HG03520 (cell line): ENCODE results near the gene JAKMIP3.

Source experiments
- ATAC-seq: cut with Tn5 transposase; IDR thresholded peaks from one replicate; pipeline ENCODE4 v1.9.1; 2021; ENCODE audit warnings: mild to moderate bottlenecking, moderate library complexity; ENCODE audit not compliant: unreplicated experiment

The JAKMIP3 gene

DNA sequence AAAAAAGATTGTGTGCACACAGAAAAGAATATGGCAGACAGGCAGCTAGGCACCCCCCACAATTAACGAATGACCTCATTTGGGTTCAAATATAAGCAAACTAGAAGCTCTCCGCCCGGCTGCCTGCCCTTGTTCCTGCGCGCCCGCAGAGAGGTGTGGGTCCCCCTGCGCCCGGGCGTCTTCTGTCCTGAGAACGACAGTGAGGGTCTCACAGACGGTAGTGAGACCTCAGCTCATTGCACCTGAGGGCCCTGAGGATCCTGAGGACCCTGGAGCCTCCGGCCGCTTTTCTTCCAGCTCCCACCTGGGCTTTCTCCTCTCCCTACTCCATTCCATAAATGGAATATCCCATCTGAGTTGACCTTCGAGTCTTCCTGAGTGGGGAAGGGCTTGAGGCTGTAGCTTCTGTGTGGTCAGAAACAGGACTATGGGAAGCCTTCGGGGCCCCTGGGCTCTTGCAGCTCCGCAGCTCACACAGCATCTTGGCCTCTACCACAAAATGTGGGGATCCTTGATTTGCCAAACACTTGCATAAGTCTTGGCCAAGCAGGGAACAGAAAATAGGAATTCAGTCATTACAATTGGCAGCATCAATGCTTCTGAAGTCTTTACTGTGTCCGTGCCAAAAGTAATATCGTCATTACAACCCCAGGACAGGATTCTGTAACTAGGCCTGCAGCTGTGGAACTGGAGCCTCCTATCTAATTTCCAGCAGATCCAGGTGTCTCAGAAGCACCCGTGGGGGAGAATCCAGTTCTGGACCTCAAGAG, 43.8 kb downstream of the JAKMIP3 start:
- no peak for ATAC-seq

DNA sequence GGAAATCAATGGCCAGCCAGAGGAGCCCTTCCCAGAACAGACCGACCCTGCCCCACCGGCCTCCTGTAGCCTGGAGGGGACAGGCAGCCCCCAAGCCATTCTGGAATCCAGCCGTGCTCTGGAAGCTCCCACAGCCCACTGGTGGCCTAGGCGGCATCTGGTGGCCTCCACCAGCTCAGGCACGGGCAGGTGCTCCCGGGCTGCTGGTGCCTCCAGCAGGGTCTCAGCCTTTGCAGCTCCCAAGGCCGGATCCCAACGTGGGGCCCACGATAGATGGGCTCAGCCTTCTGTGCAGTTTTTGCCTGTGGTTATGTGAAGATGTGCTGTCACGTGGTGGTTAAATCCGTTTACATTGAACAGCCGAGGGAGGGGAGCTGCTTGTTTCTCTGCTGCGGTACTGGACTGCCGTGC, 44.4 kb downstream of the JAKMIP3 start:
- ATAC-seq = no peak

DNA sequence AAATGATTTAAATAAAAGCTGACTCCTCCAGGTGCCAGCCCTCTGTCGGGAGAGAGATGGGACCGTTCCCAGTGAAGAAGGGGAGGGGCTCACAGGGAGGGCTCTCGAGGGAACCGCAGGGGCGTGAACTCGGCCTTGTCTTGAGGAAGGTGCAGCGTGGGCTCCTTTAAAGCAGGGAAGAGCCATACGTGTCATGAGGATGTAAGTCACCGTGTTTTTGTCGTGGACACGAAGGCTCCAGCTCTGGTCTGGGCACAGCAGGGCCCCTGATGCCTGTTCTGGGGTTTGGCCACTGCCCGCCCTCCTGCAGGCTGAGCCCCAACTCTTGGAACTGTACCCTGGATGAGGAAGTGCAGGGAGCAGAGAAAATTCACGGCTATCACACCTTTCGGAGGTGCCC, 45.0 kb downstream of the JAKMIP3 start:
- ATAC-seq = no peak

DNA sequence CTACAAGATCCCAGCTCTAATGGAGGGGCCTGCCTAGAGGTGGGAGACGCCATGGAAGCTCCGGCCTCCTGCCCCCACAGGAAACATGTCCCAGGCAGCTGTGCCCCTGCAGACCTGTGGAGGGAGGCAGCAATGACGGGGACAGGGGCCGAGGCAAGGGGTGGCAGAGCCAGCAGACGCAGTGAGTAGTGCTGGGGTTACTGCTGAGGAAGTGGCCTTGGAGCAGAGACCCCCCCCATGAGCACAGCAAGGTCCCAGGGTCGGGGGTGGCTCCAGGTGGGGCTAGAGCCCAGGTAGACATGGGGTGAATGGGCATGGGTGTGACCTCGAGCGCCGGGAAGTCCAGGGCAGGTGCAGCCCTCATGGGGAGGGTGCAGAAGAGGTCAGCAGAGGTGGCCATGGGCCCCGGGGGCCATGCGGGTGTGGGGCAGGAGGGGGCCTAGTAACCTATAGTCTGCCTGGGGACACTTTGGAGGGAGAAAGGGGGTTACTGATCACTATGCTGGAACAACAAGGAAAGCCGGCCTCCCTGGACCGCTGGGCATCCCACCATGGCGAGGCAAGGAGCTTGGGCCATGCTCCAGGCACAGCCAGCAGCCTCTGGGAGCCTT, 45.5 kb downstream of the JAKMIP3 start:
- ATAC-seq = no peak

DNA sequence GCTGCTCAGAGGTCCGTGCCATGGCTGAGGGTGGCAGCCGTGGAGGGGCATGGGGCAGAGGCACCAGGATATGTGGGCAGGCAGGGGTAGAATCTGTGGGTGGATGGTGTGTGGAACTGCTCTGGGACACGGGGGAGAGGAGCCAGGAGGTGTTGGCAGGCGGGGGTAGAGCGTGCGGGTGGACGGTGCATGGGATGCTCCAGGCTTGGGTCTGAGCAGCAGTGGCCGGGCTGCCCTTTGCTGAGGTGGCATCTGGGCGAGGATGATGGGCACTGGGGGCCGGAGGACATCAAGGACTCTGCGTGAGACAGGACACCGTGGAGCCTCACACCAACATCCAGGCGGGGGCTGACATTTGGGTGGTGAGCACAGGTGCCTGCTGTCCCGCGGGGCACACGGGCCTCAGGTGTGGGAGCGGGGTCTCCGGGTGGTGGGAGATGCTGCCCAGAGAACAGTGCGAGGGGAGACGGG, 46.2 kb downstream of the JAKMIP3 start:
- ATAC-seq = no peak

DNA sequence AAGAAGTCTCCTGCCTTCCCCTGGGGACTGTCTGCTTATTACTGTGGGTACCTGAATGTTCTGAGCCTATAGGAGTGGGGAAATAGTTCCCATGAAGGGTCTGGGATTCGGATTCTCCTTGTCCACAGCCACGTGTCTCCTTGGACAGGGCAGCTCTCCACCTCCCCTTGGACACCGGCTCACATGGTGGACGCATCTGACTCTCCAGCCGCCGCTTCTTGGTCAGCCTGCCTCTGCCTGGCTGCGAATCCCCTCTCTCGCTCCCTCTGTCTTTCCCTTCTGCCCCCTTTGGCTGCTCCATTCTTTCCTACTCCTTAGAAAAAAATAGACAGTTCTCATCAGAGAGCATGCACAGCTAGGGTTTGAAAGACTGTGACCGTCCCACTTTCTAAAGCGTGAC, 46.9 kb downstream of the JAKMIP3 start:
- ATAC-seq = no peak

DNA sequence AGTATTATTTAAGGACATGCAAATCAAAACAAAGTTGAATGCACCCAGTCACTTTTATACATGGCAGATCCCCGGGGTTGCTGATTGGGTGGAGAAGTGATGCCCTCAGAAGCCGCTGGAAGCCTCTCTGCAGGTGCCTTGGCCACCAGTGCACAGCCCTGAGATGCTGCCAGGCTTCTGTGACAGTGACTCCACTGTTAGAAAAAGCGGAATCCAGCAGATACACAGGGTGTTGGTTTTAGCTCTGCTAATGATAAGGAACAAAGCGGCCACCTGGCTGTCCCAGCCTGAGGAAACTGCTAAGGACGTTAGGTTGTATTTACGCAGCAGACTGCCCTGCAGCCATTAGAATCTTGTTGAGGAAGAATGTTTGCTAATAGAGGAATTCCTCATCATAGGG, 47.5 kb downstream of the JAKMIP3 start:
- no peak for ATAC-seq

DNA sequence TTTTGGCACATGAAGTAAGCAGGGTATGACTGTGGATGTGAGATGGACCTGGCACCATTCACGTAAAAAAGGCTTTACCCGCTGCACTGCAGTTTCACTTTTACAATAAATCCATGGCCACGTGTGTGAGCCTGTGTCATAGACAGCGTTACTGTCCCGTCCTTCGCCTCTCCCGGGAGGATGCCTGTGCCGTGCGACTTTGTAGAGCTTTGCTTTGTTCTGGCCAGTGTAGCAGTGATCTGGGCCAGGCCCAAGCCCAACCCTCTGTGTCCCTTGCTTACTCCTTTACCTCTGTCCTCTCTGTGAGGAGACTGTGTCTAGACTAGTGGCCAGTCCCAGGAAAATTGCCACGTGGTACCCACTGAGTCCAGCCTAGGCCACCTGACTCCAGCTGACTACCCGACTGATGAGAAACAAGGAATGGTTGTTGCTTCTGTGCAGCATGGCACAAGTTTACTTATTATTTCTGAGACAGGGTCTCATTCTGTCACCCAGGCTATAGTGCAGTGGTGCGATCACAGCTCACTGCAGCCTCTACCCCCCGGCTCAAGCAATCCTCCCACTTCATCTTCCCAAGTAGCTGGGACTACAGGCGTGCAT, 48.1 kb downstream of the JAKMIP3 start:
- ATAC-seq = no peak

DNA sequence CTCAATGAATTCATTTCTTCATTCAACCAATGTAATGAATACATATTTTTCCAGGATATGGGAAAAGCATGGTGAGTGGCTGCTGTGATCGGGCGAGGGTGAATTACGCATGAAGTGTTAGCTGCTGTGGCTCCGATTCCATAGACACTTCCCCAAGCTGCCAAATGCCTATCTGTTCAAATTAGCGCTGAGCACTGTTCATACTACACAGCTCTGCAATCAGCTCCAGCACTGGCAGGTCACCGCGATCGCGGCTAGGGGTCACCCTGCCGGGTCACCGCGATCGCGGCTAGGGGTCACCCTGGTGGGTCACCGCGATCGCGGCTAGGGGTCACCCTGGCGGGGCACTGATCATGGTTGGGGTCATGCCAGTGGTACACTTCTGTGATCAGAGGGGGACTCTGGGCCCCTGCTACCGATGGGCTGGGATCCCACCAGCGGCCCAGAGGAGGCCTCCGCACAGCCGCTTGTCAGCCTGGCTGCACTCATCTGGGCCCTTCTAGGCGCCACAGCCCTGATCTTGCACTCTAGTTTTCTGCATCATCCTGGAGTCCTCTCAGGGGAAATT, 49.3 kb downstream of the JAKMIP3 start:
- no peak for ATAC-seq
